Neural progenitor cell (in vitro differentiated cells): ENCODE data around the gene CEACAM6. TPM values are rescaled to one million over a fixed set of nuclear protein-coding genes. Genes with fewer than 3 reads are reported as not detected.

Experiments used
- DNase-seq: peaks from one replicate; pipeline ENCODE4 v3.0.0-alpha.2; 2016; ENCODE audit warnings: low spot score
- H2AFZ ChIP-seq: fragments of 200-600 bp; sonication (generic); replicated peaks from 2 replicates; pipeline ENCODE4 v1.6.1; 2016; ENCODE audit warnings: antibody characterized with exemption
- H3F3A ChIP-seq: fragments of 200-600 bp; sonication (generic); 2 replicates; pipeline ENCODE4 v1.6.1; 2016; ENCODE audit warnings: antibody characterized with exemption, low read depth
- H3K27ac ChIP-seq: fragments of 200-600 bp; sonication (generic); 2 replicates; pipeline ENCODE4 v1.5.1; 2016; ENCODE audit warnings: mild to moderate bottlenecking
- H3K27me3 ChIP-seq: fragments of 200-600 bp; sonication (generic); 2 replicates; pipeline ENCODE4 v1.6.1; 2016; ENCODE audit warnings: mild to moderate bottlenecking, moderate library complexity
- H3K36me3 ChIP-seq: fragments of 200-600 bp; sonication (generic); 2 replicates; pipeline ENCODE4 v1.5.1; 2016
- H3K4me1 ChIP-seq: fragments of 200-600 bp; sonication (generic); 2 replicates; pipeline ENCODE4 v1.6.1; 2016; ENCODE audit warnings: mixed run types
- H3K4me2 ChIP-seq: fragments of 200-600 bp; sonication (generic); 2 replicates; pipeline ENCODE4 v1.6.1; 2016
- H3K4me3 ChIP-seq: fragments of 200-600 bp; sonication (generic); 2 replicates; pipeline ENCODE4 v1.5.1; 2016
- H3K79me2 ChIP-seq: fragments of 200-600 bp; sonication (generic); 2 replicates; pipeline ENCODE4 v1.6.1; 2016; ENCODE audit warnings: low read depth
- H3K9ac ChIP-seq: fragments of 200-600 bp; sonication (generic); 2 replicates; pipeline ENCODE4 v1.6.1; 2016
- H3K9me3 ChIP-seq: fragments of 200-600 bp; sonication (generic); 2 replicates; pipeline ENCODE4 v1.5.1; 2016; ENCODE audit warnings: low read depth
- H4K20me1 ChIP-seq: fragments of 200-600 bp; sonication (generic); 2 replicates; pipeline ENCODE4 v1.6.1; 2016; ENCODE audit warnings: low read depth
- H3K27ac Mint-ChIP-seq: 3 replicates; pipeline ENCODE4 v1.8.0; 2021; ENCODE audit warnings: mixed read lengths
- H3K27me3 Mint-ChIP-seq: 2 replicates; pipeline ENCODE4 v1.8.0; 2022; ENCODE audit warnings: low read depth, mild to moderate bottlenecking, inconsistent platforms, moderate library complexity, mixed read lengths; ENCODE audit not compliant: insufficient read depth
- H3K36me3 Mint-ChIP-seq: 3 replicates; pipeline ENCODE4 v1.8.0; 2021; ENCODE audit warnings: mixed read lengths
- H3K4me1 Mint-ChIP-seq: 3 replicates; pipeline ENCODE4 v1.8.0; 2021; ENCODE audit warnings: mixed read lengths
- H3K4me3 Mint-ChIP-seq: 3 replicates; pipeline ENCODE4 v1.8.0; 2021; ENCODE audit warnings: mild to moderate bottlenecking, moderate library complexity, mixed read lengths
- H3K9me3 Mint-ChIP-seq: 3 replicates; pipeline ENCODE4 v1.8.0; 2020; ENCODE audit warnings: mixed read lengths
- CTCF ChIP-seq: fragments of 200-600 bp; sonication (generic); IDR thresholded peaks from 2 replicates; pipeline ENCODE4 v1.5.1; 2017; ENCODE audit warnings: antibody characterized with exemption, mild to moderate bottlenecking
- EZH2 ChIP-seq: fragments of 200-600 bp; sonication (generic); IDR thresholded peaks from 2 replicates; pipeline ENCODE4 v1.6.1; 2017; ENCODE audit warnings: antibody characterized with exemption, mild to moderate bottlenecking, moderate library complexity
- EZH2phosphoT487 ChIP-seq: fragments of 200-600 bp; sonication (generic); IDR thresholded peaks from 2 replicates; pipeline ENCODE4 v1.6.1; 2017; ENCODE audit warnings: antibody characterized with exemption
- total RNA-seq: library from RNA; depleted of rRNA; stranded (reverse); fragments of >200 nt; gene quantifications from 2 replicates; pipeline ENCODE4 v1.2.3, GENCODE V29; 2015; ENCODE audit warnings: low replicate concordance

CEACAM6 gene
- total RNA-seq, 1 donor from 2014 or later, result not detected

DNA sequence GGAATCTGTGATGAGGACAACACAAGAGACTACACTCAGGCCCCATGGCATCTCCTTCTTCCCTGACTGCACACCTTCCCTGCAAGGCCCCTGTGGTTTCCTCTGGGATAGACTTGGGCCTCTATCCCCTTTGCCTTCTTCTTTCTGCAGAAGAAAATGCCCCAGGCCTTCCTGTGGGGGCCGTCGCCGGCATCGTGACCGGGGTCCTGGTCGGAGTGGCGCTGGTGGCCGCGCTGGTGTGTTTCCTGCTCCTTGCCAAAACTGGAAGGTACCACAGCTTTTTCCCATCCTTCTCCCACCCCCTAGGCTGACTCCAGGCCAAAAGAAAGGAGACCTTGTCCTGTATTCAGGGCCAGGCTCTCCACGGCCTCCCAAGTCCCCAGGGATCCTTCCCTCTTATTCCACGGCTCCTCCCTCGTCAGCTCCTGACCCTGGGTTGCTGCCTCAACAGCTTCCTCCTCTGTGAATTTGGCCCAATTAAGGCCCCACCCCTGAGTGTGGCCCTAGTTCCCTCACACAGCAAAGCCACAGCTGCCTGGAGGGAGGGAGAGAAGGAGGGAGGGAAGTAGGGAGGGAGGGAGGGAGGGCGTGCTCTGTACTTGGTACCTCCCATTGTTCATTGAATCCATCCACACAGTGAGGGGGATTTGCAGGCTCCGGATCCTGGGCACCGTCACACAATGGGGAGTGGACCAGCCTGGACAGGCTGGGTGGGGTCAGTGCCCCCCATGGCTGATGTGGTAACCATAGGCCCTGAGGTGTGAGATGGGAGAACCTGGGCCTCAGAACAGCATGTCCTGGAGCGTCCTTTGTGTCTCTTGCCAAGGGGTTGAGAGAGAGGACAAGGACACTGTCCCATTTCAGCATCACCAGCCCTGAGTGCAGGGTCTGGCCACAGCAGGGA lies 53.6 kb downstream of the CEACAM6 start:
- Histone ChIP-seq H3K27me3 (no peaks in the 10 kb centered on the region), H3K4me2 (no peak overlapping the region), H4K20me1 (no peaks in the 10 kb centered on the region), H3K9me3 (no peaks in the 10 kb centered on the region), H3F3A (no peaks in the 10 kb centered on the region), H3K36me3 (no peaks in the 10 kb centered on the region), H3K79me2 (no peaks in the 10 kb centered on the region), H3K9ac (no peak overlapping the region), H3K4me1 (no peaks in the 10 kb centered on the region), H3K4me3 (no peak overlapping the region), H2AFZ (no peak overlapping the region), H3K27ac (no peak overlapping the region)
- H3K9me3 Mint-ChIP-seq, result no peaks in the 10 kb centered on the region
- no peak overlapping the region for H3K27ac Mint-ChIP-seq
- DNase-seq, result no peak
- H3K4me1 Mint-ChIP-seq, result no peaks in the 10 kb centered on the region
- no peak for TF ChIP-seq CTCF
- TF ChIP-seq EZH2phosphoT487, result no peak
- TF ChIP-seq EZH2, result no peak
- H3K4me3 Mint-ChIP-seq, result no peak overlapping the region
- H3K36me3 Mint-ChIP-seq, result no peaks in the 10 kb centered on the region
- H3K27me3 Mint-ChIP-seq, result peaks cover 15% of the 10 kb centered on the region

DNA sequence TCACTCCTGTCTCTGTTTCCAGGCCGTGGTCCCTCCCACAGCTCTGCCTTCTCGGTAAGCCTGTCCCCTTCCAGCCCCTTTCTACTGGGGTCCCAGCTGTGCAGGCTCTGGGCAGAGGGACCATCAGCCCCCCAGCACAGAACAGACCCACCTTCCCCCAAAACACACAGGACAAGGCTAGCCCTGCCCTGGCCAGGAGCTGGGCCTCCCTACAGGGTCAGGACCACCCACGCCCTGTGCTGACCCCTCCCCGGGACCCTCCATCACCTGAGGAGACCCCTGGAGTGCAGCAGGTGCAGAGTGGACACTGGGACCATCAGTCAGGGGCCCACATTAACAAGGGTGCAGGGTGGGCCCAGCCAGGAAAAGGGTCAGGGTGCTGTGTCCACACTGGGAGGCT lies 55.0 kb downstream of the CEACAM6 start:
- Histone ChIP-seq H3K4me3 (no peak overlapping the region), H3K4me1 (no peaks in the 10 kb centered on the region), H3F3A (no peaks in the 10 kb centered on the region), H3K9ac (no peak overlapping the region), H3K4me2 (no peak overlapping the region), H3K27me3 (no peaks in the 10 kb centered on the region), H3K36me3 (no peaks in the 10 kb centered on the region), H4K20me1 (no peaks in the 10 kb centered on the region), H3K27ac (no peak overlapping the region), H3K9me3 (no peaks in the 10 kb centered on the region), H3K79me2 (no peaks in the 10 kb centered on the region), H2AFZ (no peak overlapping the region)
- Mint-ChIP-seq H3K4me1 (no peaks in the 10 kb centered on the region), H3K27me3 (peaks cover 16% of the 10 kb centered on the region), H3K4me3 (no peak overlapping the region), H3K9me3 (no peaks in the 10 kb centered on the region), H3K36me3 (no peaks in the 10 kb centered on the region), H3K27ac (no peak overlapping the region)
- DNase-seq, result no peak
- TF ChIP-seq EZH2phosphoT487 (no peak), EZH2 (no peak), CTCF (no peak)

DNA sequence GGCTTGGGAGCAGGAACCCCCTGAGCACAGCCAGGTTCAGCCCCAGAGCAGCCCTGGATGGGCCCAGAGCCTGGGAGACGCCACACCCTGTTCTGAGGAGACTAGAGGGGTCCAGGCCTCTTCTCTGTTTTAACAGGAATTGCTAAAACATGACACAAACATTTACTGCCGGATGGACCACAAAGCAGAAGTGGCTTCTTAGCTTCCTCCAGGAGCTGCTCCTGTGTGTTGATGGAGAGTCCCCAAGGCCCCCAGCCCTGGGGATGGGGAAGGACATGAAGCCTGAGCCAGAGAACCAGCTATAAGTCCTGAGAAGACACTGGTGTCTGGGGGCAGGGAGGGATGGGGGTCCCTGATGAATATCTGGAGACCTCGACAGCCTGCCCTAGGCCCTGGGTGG lies 55.7 kb downstream of the CEACAM6 start:
- Histone ChIP-seq H3K27ac (no peak overlapping the region), H2AFZ (no peak overlapping the region), H4K20me1 (no peaks in the 10 kb centered on the region), H3K27me3 (no peaks in the 10 kb centered on the region), H3K4me3 (no peak overlapping the region), H3K79me2 (no peaks in the 10 kb centered on the region), H3K9ac (no peak overlapping the region), H3K9me3 (no peaks in the 10 kb centered on the region), H3F3A (no peaks in the 10 kb centered on the region), H3K4me2 (no peak overlapping the region), H3K4me1 (no peaks in the 10 kb centered on the region), H3K36me3 (no peaks in the 10 kb centered on the region)
- no peak for DNase-seq
- Mint-ChIP-seq H3K36me3 (no peaks in the 10 kb centered on the region), H3K4me1 (no peaks in the 10 kb centered on the region), H3K9me3 (no peaks in the 10 kb centered on the region), H3K27ac (no peak overlapping the region), H3K4me3 (no peak overlapping the region), H3K27me3 (peaks cover 16% of the 10 kb centered on the region)
- no peak for TF ChIP-seq EZH2phosphoT487
- no peak for TF ChIP-seq CTCF
- TF ChIP-seq EZH2, result no peak
